GM18909 (cell line): ENCODE data around the gene ZC2HC1C.
"Not testable (repeated sequence)": the region's sequence is repeated elsewhere in the genome, so short reads cannot be mapped to it uniquely, and the experiment has no call there.

Experiments
- ATAC-seq: cut with Tn5 transposase; IDR thresholded peaks from one replicate; pipeline ENCODE4 v1.9.1; 2021; ENCODE audit warnings: mild to moderate bottlenecking; ENCODE audit not compliant: unreplicated experiment, poor library complexity

Gene ZC2HC1C

GRCh38 chr14:75090353-75090752 is 20.9 kb downstream of the ZC2HC1C start:
- no peak for ATAC-seq

DNA sequence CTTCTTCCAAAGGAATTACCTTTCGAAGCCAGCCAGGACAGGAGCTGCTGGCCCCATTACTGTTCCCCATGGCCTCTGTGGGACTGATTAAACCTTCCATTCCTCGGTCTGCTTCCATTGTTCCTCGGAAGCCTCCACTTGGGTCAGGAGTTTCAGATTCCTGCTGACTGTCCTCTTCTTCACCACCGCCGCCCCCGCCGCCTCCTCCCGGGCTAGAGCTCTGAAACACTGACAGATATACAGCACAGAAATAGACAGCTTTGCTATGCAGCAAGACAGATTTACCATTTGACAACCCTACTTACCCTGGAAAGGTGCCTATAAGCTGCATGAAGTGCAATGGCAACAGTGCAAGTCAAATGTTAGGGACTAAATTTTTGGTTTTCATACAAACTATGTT is 21.8 kb downstream of the ZC2HC1C start:
- ATAC-seq: no peak

GRCh38 chr14:75092698-75093097 is 23.3 kb downstream of the ZC2HC1C start:
- ATAC-seq: no peak

GRCh38 chr14:75094896-75095295 is 25.5 kb downstream of the ZC2HC1C start:
- ATAC-seq: no peak

DNA sequence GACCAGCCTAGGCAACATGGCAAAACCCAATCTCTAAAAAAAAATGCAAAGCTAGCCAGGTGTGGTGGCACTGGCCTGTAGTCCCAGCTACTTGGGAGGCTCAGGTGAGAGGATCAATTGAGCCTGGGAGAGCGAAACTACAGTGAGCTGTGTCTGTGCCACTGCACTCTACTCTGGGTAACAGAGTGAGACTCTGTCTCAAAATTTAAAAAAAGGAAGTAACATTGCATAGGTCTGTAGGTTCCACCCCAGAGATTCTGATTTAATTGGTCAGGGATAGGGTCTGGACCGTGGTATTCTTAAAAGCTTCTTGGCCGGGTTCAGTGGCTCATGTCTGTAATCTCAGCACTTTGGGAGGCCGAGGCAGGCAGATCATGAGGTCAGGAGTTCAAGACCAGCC is 26.2 kb downstream of the ZC2HC1C start:
- ATAC-seq: no peak

DNA sequence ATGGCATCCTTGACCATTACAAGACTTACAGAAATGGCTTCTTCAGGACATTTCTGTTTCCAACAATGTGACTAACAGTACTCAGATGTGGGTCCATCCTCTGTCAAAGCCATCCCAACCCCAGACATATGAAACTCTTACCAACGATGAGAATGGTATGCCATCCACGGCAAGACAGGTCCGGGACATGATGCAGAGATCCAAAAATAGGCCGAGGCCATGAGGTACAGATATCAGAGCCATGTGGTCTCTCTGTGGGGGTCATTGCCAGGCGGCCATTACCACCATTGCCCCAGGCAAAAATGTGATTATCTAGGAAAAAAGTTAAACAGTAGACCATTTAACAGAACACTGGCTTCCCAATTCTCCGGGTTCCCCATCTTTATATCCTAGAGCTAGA is 27.5 kb downstream of the ZC2HC1C start:
- ATAC-seq: no peak

DNA sequence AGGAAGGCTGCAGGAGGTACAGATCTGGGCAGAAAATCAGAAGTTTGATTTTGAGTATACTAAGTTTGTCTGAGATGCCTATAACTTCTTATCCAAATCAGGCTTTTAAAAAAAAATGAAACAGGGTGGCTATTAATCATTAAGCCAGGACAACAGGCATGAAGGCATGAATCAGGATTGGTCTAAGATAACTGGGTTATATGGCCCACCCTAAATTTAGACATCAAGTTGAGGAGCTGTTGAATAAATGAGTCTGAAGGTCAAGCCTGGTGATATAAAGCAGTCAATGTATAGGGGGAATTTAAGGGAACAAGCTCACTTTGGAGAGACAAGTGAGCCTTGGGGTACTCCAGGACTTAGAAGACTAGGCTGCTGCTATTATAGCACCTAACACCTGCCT is 28.8 kb downstream of the ZC2HC1C start:
- ATAC-seq: no peak

- ATAC-seq: no peak
These were observed 29.2 kb downstream of the ZC2HC1C start for GRCh38 chr14:75098682-75099081.

GRCh38 chr14:75101491-75101890 is 32.0 kb downstream of the ZC2HC1C start:
- ATAC-seq: no peak

DNA sequence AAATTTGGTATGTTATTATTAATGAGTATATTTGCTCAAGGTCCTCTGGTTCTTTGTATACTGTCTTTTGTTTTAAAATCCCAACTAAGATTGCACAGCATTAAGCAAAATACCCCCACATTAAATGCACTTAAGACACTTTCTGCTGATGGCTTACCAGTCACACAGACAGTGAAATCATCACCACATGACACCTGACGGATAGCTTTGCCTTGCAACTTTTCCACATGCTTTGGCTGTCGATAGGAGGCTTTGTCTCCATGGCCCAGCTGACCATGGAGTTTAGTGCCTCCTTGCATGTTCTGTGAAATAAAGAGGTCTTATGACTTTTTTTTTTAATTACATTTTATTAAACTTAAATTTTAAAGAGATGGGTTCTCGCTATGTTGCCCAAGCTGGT is 37.7 kb downstream of the ZC2HC1C start:
- no peak for ATAC-seq

- no peak for ATAC-seq
These were observed 40.4 kb downstream of the ZC2HC1C start for GRCh38 chr14:75109877-75110276.

- ATAC-seq: no peak
These were observed 44.6 kb downstream of the ZC2HC1C start for GRCh38 chr14:75113932-75114539.

- ATAC-seq: no peak
These were observed 49.6 kb downstream of the ZC2HC1C start for GRCh38 chr14:75119056-75119455.

DNA sequence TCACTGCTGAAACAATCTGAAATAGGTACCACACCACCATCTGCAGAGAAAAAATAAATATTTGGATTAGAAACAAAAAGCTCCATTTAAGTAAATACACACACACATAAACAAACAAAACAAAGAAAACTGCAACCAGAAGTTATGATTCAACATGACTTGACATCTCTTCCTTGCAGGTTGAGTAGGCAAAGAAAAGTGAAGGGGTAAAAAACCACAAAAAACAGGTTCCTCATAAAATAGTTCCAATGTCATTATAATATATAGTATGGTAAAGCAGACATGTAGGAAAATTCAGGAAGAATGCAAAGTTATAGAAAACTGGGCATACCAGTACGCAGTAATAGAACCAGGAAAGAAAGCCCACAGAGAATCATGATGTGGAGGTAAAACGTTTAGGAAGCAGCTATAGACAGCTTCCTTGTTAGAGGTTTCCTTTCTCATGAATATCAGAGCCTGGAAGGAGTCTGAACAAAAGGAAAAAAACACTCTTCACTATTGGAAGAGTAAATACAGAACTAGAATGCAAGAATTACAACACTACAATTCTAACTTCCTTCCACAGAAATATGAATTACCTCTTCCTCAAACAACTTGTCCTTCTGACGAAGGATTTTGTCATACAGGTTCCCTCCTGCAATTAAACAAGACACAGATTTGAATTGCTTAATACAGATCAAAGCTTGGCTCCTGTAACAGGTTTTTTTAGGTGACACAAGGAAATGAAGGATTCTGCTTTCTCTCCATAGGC is 51.3 kb downstream of the ZC2HC1C start:
- ATAC-seq: no peak

- no peak for ATAC-seq
These were observed 52.1 kb downstream of the ZC2HC1C start for GRCh38 chr14:75121552-75121951.

- no peak for ATAC-seq
These were observed 54.5 kb downstream of the ZC2HC1C start for GRCh38 chr14:75123991-75124390.

- no peak for ATAC-seq
These were observed 56.2 kb downstream of the ZC2HC1C start for GRCh38 chr14:75125617-75126016.

DNA sequence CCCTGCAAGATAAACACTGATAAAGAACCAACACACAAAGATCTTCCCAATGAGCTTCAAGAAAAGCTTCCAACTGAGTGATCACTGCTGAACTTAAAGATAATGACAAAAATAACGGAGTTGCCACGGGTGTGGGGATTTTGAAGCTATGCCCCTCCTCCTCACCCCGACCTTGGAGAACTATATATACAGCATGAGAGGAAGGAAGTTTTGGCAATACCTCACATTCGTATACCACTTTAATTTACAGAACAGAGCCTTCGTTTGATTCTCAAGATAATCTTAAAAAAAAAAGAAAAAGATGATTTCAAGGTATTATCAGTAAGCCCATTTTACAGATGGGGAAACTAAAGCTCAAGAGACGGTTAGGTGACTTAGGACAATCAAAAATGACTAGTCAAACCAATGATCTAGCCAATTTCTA is 56.7 kb downstream of the ZC2HC1C start:
- no peak for ATAC-seq

DNA sequence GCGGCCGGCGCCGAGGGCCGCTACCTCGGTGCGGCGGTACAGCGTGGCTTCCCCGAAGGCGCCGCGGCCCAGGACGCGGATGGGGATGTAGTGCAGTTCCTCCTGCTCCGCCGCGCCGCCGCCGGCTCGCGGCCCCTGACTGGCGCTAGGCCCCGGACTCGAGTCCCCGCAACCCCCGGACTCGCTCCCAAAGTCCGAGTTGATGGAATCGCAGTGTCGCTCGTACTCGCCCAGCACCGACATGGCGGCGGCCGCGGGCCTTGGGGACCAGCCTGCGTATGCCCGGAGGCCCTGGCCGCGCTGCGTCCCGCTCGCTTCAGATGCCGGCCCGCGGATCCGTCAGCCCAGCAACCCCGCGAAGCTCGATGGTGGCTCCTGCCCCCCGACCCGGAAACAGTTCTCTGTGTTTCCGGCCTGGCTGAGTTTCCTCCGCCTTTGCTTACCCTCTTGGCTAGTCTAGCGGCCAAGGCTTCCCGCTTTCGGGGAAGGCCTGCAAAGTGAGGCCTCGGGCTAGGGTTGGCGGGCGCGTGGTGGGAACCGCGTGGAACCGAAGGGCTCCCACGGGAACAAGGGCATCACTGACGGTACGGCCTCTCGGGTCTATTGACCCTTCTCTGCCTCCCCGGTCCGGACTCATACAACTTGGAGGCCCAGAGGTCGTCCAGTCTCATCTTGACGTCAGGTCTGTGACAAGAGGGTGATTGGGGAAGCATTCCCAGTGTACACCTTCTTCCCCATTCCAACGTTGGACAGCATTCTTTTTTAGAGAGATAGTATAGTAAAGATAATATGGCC is 57.4 kb downstream of the ZC2HC1C start, which contains the start of gene NEK9:
Gene NEK9, minus strand, starts transcription at position 370 of the 795 bp plus-strand sequence. Its CDS starts 127 bp downstream, at position 243.
- peak; percentile 85 for ATAC-seq

GRCh38 chr14:75127474-75127820 is 58.0 kb downstream of the ZC2HC1C start:
- not testable (repeated sequence) for ATAC-seq

GRCh38 chr14:75127903-75128595 is 58.6 kb downstream of the ZC2HC1C start:
- no peak for ATAC-seq
